AG04449 (cell line): ENCODE data around the gene LARGE1.
A peak's percentile ranks its signal among the peaks of the same experiment; 100 is the strongest.

Experiments used
- CTCF ChIA-PET: fragments of 350-600 bp; formaldehyde crosslinking; extraction: SDS; loops from one replicate; lab custom pipeline; 2021; ENCODE audit warnings: antibody characterized with exemption; lab: Yijun Ruan, JAX
- POLR2A ChIA-PET: fragments of 400-600, 350-600 bp; formaldehyde crosslinking; extraction: SDS; loops from one replicate; lab custom pipeline; 2020; ENCODE audit warnings: antibody characterized with exemption, inconsistent platforms; lab: Yijun Ruan, JAX
- DNase-seq: peaks from one replicate; pipeline ENCODE4 v3.0.0-alpha.2; 2010; ENCODE audit warnings: low read depth, low spot score
- H3K4me3 ChIP-seq: 2 replicates; pipeline ENCODE4 v1.5.1; 2011; ENCODE audit warnings: low read depth, mild to moderate bottlenecking, control low read depth, low read length
- TF ChIP-seq, protein P1 (sequence below): IDR thresholded peaks from one replicate; pipeline ENCODE4 v1.5.1; 2011; ENCODE audit warnings: mild to moderate bottlenecking, moderate library complexity, low read length, control low read depth, inconsistent platforms; ENCODE audit not compliant: insufficient read depth; ENCODE audit errors: missing control alignments

The LARGE1 gene

GRCh38 chr22:33812360-33812977, 107.8 kb downstream of the LARGE1 start:
- TF ChIP-seq, protein P1, sequence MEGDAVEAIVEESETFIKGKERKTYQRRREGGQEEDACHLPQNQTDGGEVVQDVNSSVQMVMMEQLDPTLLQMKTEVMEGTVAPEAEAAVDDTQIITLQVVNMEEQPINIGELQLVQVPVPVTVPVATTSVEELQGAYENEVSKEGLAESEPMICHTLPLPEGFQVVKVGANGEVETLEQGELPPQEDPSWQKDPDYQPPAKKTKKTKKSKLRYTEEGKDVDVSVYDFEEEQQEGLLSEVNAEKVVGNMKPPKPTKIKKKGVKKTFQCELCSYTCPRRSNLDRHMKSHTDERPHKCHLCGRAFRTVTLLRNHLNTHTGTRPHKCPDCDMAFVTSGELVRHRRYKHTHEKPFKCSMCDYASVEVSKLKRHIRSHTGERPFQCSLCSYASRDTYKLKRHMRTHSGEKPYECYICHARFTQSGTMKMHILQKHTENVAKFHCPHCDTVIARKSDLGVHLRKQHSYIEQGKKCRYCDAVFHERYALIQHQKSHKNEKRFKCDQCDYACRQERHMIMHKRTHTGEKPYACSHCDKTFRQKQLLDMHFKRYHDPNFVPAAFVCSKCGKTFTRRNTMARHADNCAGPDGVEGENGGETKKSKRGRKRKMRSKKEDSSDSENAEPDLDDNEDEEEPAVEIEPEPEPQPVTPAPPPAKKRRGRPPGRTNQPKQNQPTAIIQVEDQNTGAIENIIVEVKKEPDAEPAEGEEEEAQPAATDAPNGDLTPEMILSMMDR = no peak
- H3K4me3 ChIP-seq = no peak overlapping the region
- no peak for DNase-seq
- ChIA-PET CTCF (interaction anchor here (1.3 kb wide), 1 partner anchor 9 kb away, joined by 5 read pairs; no protein-coding TSS in a partner anchor), POLR2A (no interaction called here)

DNA sequence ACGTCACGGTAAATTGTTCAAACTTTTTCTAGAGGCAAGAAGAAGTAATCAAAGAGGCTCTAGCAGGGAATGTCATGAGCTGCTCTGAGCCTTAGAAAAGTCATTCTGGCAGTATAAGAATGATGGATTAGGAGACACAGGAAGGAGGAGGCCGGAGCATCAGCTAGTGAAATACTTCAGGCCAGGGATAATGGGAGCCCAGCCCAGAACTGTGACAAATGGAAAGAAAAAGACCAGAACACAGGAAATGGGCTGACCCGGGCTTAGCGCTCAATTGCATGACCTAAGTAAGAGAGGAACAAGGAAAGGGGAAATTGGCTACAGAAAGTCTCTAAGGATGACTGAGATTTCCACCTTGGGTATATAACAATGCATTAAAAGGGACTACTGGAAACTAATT, 108.6 kb downstream of the LARGE1 start:
- TF ChIP-seq, protein P1 = no peak
- H3K4me3 ChIP-seq = no peak overlapping the region
- POLR2A ChIA-PET = no interaction called here
- CTCF ChIA-PET = interaction anchor here (1.3 to 1.4 kb wide), 3 partner anchors 10 to 12 kb away, joined by 3 to 5 read pairs (median 4); no protein-coding TSS in a partner anchor
- peak; percentile 5 for DNase-seq

GRCh38 chr22:33811208-33811607, 109.1 kb downstream of the LARGE1 start:
- no peak overlapping the region for H3K4me3 ChIP-seq
- no peak for DNase-seq
- ChIA-PET POLR2A (no interaction called here), CTCF (interaction anchor here (1.3 to 1.4 kb wide), 3 partner anchors 11 to 12 kb away, joined by 3 to 5 read pairs (median 4); no protein-coding TSS in a partner anchor)
- TF ChIP-seq, protein P1 = no peak

- POLR2A ChIA-PET = interaction anchor here (0.7 kb wide), 1 partner anchor 84 kb away, joined by 3 read pairs; no protein-coding TSS in a partner anchor
- no peak overlapping the region for H3K4me3 ChIP-seq
- CTCF ChIA-PET = no interaction called here
- TF ChIP-seq, protein P1 = no peak
- no peak for DNase-seq
Observed at GRCh38 chr22:33807470-33807869, 112.8 kb downstream of the LARGE1 start.

GRCh38 chr22:33806191-33806590, 114.1 kb downstream of the LARGE1 start:
- CTCF ChIA-PET = no interaction called here
- TF ChIP-seq, protein P1 = no peak

More at GRCh38 chr22:33806191-33806590, 114.1 kb downstream of the LARGE1 start:
- POLR2A ChIA-PET = no interaction called here
- DNase-seq = no peak
- H3K4me3 ChIP-seq = no peak overlapping the region
